HEK293T (cell line): ENCODE data around the gene CRAMP1.

Experiments used
- CTCF ChIA-PET: fragments of 350-600 bp; formaldehyde crosslinking; extraction: SDS; loops from one replicate; lab custom pipeline; 2021; ENCODE audit warnings: antibody characterized with exemption, inconsistent platforms; lab: Yijun Ruan, JAX
- POLR2A ChIA-PET: fragments of 350-600 bp; formaldehyde crosslinking; extraction: SDS; loops from one replicate; lab custom pipeline; 2020; ENCODE audit warnings: antibody characterized with exemption, inconsistent platforms; lab: Yijun Ruan, JAX
- DNase-seq: peaks from one replicate; pipeline ENCODE4 v3.0.0; 2012; ENCODE audit warnings: mixed read lengths; ENCODE audit errors: extremely low spot score
- ARNT ChIP-seq: fragments of 450-650 bp; IDR thresholded peaks from 2 replicates; pipeline ENCODE4 v1.6.1; 2017; ENCODE audit warnings: mild to moderate bottlenecking
- BHLHE40 ChIP-seq: fragments of 450-650 bp; IDR thresholded peaks from 2 replicates; pipeline ENCODE4 v1.6.1; 2016; ENCODE audit warnings: mild to moderate bottlenecking, moderate library complexity, borderline replicate concordance
- CTBP1 ChIP-seq: fragments of 450-650 bp; IDR thresholded peaks from 2 replicates; pipeline ENCODE4 v1.6.1; 2016; ENCODE audit warnings: borderline replicate concordance
- ELF4 ChIP-seq: fragments of 450-650 bp; IDR thresholded peaks from 2 replicates; pipeline ENCODE4 v1.6.1; 2017; ENCODE audit warnings: antibody characterized with exemption
- FOXA1 ChIP-seq: fragments of 450-650 bp; IDR thresholded peaks from 2 replicates; pipeline ENCODE4 v1.6.1; 2016; ENCODE audit warnings: mild to moderate bottlenecking
- FOXK2 ChIP-seq: fragments of 450-650 bp; IDR thresholded peaks from 2 replicates; pipeline ENCODE4 v1.6.1; 2016; ENCODE audit warnings: mild to moderate bottlenecking
- FOXM1 ChIP-seq: fragments of 450-650 bp; IDR thresholded peaks from 2 replicates; pipeline ENCODE4 v1.6.1; 2017; ENCODE audit warnings: mild to moderate bottlenecking, borderline replicate concordance
- HDGF ChIP-seq: fragments of 450-650 bp; IDR thresholded peaks from 2 replicates; pipeline ENCODE4 v1.6.1; 2017; ENCODE audit warnings: antibody characterized with exemption, borderline replicate concordance
- L3MBTL2 ChIP-seq: fragments of 450-650 bp; conservative IDR thresholded peaks from 2 replicates; pipeline ENCODE4 v1.6.1; 2016; ENCODE audit warnings: mild to moderate bottlenecking
- LEF1 ChIP-seq: fragments of 450-650 bp; IDR thresholded peaks from 2 replicates; pipeline ENCODE4 v1.6.1; 2017; ENCODE audit warnings: mild to moderate bottlenecking, borderline replicate concordance
- NFRKB ChIP-seq: fragments of 450-650 bp; IDR thresholded peaks from 2 replicates; pipeline ENCODE4 v1.6.1; 2016; ENCODE audit warnings: mild to moderate bottlenecking, moderate library complexity
- SP1 ChIP-seq: fragments of 450-650 bp; IDR thresholded peaks from 2 replicates; pipeline ENCODE4 v1.6.1; 2017
- SUZ12 ChIP-seq: fragments of 450-650 bp; IDR thresholded peaks from 2 replicates; pipeline ENCODE4 v1.6.1; 2016; ENCODE audit warnings: mild to moderate bottlenecking
- TARDBP ChIP-seq: fragments of 450-650 bp; IDR thresholded peaks from 2 replicates; pipeline ENCODE4 v1.6.1; 2016
- ZNF384 ChIP-seq: fragments of 450-650 bp; IDR thresholded peaks from 2 replicates; pipeline ENCODE4 v1.6.1; 2016
- TF ChIP-seq, protein P1 (sequence below): fragments of 450-650 bp; IDR thresholded peaks from 2 replicates; pipeline ENCODE4 v1.6.1; 2016

Gene CRAMP1

DNA sequence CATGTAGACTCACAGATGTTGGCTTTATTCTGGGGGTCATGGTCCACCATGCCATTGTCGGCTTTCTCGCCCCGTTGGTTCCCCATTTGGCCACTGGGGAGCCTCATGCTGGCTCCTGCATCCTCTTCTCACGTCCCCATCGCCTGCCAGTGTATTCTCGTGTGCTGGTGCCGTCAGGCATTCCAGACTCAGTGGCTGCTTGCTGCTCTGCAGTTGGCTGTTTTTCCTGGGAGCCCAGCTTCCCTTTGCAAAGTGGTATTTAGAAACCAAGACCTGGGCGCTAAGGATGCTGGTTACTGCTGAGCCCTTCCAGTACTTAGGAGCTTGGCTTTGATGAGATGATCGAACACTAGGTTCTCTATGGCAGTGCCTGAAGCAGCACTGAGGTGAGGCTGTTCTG, 19.1 kb downstream of the CRAMP1 start:
- DNase-seq: no peak
- ChIA-PET POLR2A (no interaction called here), CTCF (no interaction called here)
- TF ChIP-seq SUZ12 (no peak), L3MBTL2 (no peak), FOXK2 (no peak), LEF1 (no peak), NFRKB (no peak), FOXA1 (no peak), BHLHE40 (no peak), HDGF (no peak), CTBP1 (no peak), ARNT (no peak), TARDBP (no peak)

DNA sequence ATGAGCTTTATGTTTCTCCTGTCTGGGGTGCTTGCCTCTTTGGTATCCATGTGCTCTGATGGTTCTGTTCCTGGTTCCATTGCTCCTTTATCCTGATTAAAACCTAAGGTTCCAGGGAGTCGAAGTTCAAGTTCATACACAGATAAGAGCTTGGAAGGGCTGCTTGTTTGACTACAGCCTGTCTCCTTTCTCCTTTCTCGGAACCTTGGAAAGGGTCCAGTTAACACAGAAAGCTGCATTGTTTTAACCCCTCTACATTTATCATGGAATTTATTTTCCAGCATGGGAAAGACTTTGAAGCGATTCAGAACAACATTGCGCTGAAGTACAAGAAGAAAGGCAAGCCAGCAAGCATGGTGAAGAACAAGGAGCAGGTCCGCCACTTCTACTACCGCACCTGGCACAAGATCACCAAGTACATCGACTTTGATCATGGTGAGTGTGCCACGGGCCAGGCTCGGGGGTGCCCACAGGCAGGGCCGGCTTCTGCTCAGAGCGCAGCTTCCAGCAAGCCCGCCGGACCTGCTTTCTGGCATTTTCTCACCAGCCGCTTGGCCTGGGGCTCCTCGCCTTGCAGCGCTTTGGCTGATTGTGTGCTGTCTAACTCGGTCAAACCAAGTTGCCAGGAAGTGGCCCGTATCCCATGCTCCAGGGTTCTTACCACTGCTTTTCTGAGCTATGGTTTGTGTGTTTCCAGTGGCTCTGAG, 19.9 kb downstream of the CRAMP1 start:
- ChIA-PET POLR2A (interaction anchor here (0.7 kb wide), 1 partner anchor 20 kb away, joined by 3 read pairs; the partner anchor contains the start of genes CRAMP1 and IFT140), CTCF (interaction anchor here (0.7 kb wide), 1 partner anchor 24 kb away, joined by 4 read pairs; no protein-coding TSS in a partner anchor)
- DNase-seq: no peak
- TF ChIP-seq SP1: no peak
- no peak for TF ChIP-seq ARNT
- TF ChIP-seq TARDBP: no peak
- no peak for TF ChIP-seq L3MBTL2
- no peak for TF ChIP-seq ZNF384
- no peak for TF ChIP-seq FOXA1
- TF ChIP-seq SUZ12: no peak
- TF ChIP-seq FOXM1: no peak
- TF ChIP-seq ELF4: no peak
- no peak for TF ChIP-seq NFRKB
- no peak for TF ChIP-seq LEF1
- TF ChIP-seq HDGF: no peak
- TF ChIP-seq, protein P1, sequence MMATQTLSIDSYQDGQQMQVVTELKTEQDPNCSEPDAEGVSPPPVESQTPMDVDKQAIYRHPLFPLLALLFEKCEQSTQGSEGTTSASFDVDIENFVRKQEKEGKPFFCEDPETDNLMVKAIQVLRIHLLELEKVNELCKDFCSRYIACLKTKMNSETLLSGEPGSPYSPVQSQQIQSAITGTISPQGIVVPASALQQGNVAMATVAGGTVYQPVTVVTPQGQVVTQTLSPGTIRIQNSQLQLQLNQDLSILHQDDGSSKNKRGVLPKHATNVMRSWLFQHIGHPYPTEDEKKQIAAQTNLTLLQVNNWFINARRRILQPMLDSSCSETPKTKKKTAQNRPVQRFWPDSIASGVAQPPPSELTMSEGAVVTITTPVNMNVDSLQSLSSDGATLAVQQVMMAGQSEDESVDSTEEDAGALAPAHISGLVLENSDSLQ: no peak
- TF ChIP-seq CTBP1: no peak

DNA sequence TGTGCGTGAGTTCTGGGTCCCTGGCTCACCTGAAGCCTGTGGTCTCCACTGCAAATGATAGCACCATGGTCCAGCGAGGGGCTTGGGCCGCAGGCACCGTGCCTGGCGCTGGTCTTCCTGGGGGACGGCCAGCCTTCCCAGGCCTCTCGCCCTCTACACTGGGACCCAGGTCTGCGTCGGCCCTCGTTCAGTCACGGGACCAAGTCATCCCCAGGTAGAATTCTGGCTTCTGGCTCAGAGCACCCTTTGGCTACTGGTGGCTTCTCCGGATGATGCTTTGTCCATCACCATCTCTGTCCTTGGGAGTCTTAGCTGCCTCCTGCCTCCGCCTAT, 20.4 kb downstream of the CRAMP1 start:
- TF ChIP-seq ARNT (no peak), BHLHE40 (no peak), ZNF384 (no peak), L3MBTL2 (no peak)
- ChIA-PET POLR2A (interaction anchor here (0.7 kb wide), 1 partner anchor 21 kb away, joined by 3 read pairs; the partner anchor contains the start of genes CRAMP1 and IFT140), CTCF (no interaction called here)
- DNase-seq: no peak

DNA sequence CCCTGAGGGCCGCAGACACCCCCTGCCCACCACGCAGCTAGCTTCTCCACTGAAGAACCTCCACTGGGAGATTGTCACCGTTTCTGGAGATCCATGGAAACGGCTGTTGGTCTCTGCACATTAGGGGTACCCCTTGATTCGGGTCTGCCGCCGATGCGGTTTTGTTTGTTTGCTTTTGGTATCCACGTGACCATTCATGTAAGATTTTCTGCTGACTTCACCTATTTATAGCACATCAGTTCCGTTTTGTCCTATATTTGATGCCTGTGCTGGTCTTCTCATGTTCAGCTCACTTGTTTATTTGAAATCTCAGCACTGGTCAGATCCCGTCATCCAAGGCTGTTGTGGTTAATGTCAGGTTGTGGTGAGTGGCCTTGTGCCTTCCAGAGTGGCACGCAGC, 21.1 kb downstream of the CRAMP1 start:
- POLR2A ChIA-PET: no interaction called here
- TF ChIP-seq TARDBP (no peak), FOXK2 (no peak), NFRKB (no peak), LEF1 (no peak), SUZ12 (no peak), ARNT (no peak), L3MBTL2 (no peak), ZNF384 (no peak), HDGF (no peak), ELF4 (no peak), FOXA1 (no peak), BHLHE40 (no peak), SP1 (no peak), FOXM1 (no peak), CTBP1 (no peak)
- TF ChIP-seq, protein P1: no peak
- CTCF ChIA-PET: no interaction called here
- no peak for DNase-seq

DNA sequence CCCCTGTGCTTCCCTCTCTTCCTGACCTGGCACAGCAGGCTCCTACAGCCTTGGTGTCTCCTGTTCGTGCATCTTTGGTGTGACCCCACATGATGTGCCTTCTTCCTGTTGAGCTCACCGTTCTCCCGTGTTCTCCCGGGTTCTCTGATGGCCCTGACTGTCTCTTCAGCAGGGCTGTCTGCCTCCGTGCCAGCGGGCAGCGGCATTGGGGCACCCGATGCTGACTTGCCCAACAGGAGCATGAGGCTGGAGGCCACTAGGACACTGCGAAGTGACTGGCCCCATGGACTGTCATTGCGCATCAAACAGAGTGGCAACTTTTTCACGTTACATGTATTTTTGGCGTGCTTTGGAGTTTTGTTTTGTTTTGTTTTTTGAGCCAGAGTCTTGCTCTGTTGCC, 22.4 kb downstream of the CRAMP1 start:
- POLR2A ChIA-PET: no interaction called here

More for the DNA sequence above, 22.4 kb downstream of the CRAMP1 start:
- DNase-seq: no peak
- CTCF ChIA-PET: interaction anchor here (0.7 kb wide), 1 partner anchor 71 kb away, joined by 3 read pairs; no protein-coding TSS in a partner anchor
- TF ChIP-seq SP1 (no peak), ARNT (no peak), SUZ12 (no peak), L3MBTL2 (no peak), BHLHE40 (no peak), HDGF (no peak), FOXM1 (no peak), ELF4 (no peak), LEF1 (no peak), CTBP1 (no peak), ZNF384 (no peak), FOXA1 (no peak), FOXK2 (no peak)
- TF ChIP-seq, protein P1: no peak
